IPS DF 6.9 (cell line): ENCODE measurements around the gene ZNF76.

ENCODE experiments used
- DNase-seq: peaks from one replicate; pipeline ENCODE4 v3.0.0-alpha.2; 2013; ENCODE audit warnings: low read depth, low spot score
- H3K27ac ChIP-seq: one replicate; pipeline ENCODE4 v1.5.1; 2013; ENCODE audit warnings: low read length, control low read depth
- H3K27me3 ChIP-seq: 2 replicates; pipeline ENCODE4 v1.6.1; 2013; ENCODE audit warnings: mild to moderate bottlenecking, low read length; ENCODE audit not compliant: control insufficient read depth, insufficient read depth
- H3K36me3 ChIP-seq: 2 replicates; pipeline ENCODE4 v1.6.1; 2013; ENCODE audit warnings: low read length; ENCODE audit not compliant: control insufficient read depth, insufficient read depth
- H3K4me1 ChIP-seq: 2 replicates; pipeline ENCODE4 v1.6.1; 2013; ENCODE audit warnings: low read length; ENCODE audit not compliant: control insufficient read depth, insufficient read depth
- H3K4me3 ChIP-seq: 2 replicates; pipeline ENCODE4 v1.5.1; 2013; ENCODE audit warnings: mild to moderate bottlenecking, low read length
- H3K9me3 ChIP-seq: 2 replicates; pipeline ENCODE4 v1.6.1; 2013; ENCODE audit warnings: low read length, inconsistent platforms; ENCODE audit not compliant: control insufficient read depth, insufficient read depth
- WGBS: extraction: QIAGEN DNeasy Blood & Tissue Kit; methylation state at CpG from one replicate; pipeline ENCODE4 v1.1.7; 2013; ENCODE audit warnings: mixed read lengths, missing lambda C conversion rate; ENCODE audit not compliant: insufficient read length, insufficient coverage; 5-methylcytosine and 5-hydroxymethylcytosine counted together

Gene ZNF76

DNA sequence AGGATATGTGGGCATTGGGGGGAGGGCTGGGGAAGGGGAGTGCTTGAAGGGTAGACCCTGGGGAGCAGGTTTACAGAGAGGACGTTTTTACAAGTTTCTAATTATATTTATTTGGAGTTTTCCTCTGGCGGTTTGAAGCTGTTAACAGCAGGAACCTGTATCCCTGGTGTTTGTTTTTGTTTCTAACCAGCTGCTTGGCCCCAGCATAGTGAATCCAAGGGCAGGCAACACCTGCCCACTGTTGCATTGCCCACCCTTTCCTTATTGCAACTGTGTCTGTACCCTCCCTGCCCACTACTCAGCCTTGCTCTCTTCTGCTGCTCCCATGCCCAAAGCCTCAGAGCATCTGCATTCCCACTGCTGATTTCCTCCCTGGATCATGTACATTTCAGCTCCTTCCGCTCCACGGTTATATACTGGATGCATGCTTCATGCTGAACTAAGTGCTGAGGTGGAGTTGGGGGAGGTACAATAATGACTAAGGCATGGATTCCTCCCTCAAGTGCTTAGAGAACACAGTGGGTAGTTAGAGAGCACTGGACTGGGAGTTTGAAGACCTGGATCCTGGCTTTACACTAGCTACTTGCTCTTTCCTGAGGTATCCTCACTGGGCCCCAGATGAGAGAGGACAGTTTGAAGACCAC is 39.7 kb upstream of the ZNF76 start:
- Histone ChIP-seq H3K36me3 (no peaks in the 10 kb centered on the region), H3K27me3 (peaks cover 27% of the 10 kb centered on the region; the same call in 1 of the 2 replicates), H3K4me3 (no peak overlapping the region), H3K4me1 (peaks cover 10% of the 10 kb centered on the region), H3K27ac (no peak overlapping the region), H3K9me3 (no peaks in the 10 kb centered on the region)
- DNase-seq = no peak
- no CpG with 5 or more reads among the region's 4 CpGs for WGBS

DNA sequence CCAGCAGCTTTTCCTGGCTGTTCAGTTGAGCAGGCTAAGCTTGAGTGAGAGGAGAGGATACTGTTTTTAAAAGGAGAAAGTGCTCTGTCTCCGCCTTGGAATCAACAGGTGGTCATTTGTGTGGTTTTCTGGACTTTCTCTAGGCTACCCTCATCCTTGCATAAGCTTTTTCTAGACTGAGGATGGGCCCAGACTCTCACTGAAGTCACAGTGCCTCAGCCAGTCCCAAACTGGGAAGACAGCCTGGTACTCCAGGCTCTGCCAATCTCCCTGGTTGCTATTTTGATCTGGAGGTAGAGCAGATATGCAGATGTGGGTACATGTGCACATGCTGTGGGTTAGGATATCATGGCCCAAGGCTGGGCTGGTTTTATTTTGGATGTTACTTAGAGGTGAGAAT is 38.8 kb upstream of the ZNF76 start:
- peaks cover 18% of the 10 kb centered on the region; the same call in 1 of the 2 replicates for H3K27me3 ChIP-seq
- H3K9me3 ChIP-seq = no peaks in the 10 kb centered on the region
- H3K27ac ChIP-seq = no peak overlapping the region
- WGBS = no CpG with 5 or more reads among the region's 1 CpG
- H3K4me3 ChIP-seq = no peak overlapping the region
- no peaks in the 10 kb centered on the region for H3K36me3 ChIP-seq
- no peak for DNase-seq
- H3K4me1 ChIP-seq = peaks cover 4% of the 10 kb centered on the region

DNA sequence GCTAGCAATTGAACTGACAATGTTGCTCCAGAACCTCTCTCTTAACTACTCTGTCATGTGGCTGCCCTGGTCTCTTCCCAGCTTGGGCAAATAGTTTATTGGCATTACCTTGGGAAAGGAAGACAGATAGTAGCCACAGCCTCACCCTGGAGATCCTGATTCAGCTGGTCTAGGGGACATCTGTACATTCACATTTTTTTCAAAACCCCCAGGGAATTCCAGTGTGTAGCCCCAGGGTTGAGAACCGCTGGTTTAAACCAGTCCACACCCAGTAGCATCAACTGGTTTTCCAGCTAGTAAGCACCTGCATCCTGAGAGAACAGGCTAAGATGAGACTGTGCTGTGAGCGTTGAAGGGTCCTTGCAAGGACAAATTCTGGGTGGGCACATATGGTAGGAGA is 36.1 kb upstream of the ZNF76 start:
- Histone ChIP-seq H3K4me3 (no peak overlapping the region), H3K27me3 (peaks cover 6% of the 10 kb centered on the region; the same call in 1 of the 2 replicates), H3K4me1 (no peaks in the 10 kb centered on the region; the same call in 1 of the 2 replicates)

DNA sequence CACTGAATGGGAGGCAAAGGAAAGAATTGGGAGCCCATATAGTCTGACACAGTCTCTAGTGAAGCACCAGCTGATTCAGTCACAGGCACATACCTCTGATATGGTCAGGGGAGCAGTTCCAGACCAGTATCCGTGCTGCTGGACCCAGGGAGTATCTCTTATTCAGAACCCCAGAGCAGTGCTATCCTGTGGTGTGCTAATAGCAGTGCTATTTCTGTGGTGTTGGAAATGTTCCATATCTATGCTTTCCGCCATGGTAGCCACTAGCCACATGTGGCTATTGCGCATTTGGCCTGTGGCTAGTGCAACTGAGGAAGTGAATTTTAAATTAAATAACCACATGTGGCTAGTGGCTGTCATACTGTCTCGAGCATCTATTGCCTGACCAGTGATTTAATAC is 34.8 kb upstream of the ZNF76 start:
- Histone ChIP-seq H3K36me3 (no peaks in the 10 kb centered on the region), H3K27ac (no peak overlapping the region), H3K4me1 (no peaks in the 10 kb centered on the region), H3K9me3 (no peaks in the 10 kb centered on the region), H3K27me3 (peaks cover 6% of the 10 kb centered on the region; the same call in 1 of the 2 replicates), H3K4me3 (no peak overlapping the region)
- DNase-seq = no peak
- WGBS = no CpG with 5 or more reads among the region's 4 CpGs

More for the DNA sequence above, 36.1 kb upstream of the ZNF76 start:
- DNase-seq = no peak
- no peaks in the 10 kb centered on the region for H3K9me3 ChIP-seq
- no peaks in the 10 kb centered on the region for H3K36me3 ChIP-seq
- no peak overlapping the region for H3K27ac ChIP-seq
- WGBS = no CpG with 5 or more reads among the region's 2 CpGs

DNA sequence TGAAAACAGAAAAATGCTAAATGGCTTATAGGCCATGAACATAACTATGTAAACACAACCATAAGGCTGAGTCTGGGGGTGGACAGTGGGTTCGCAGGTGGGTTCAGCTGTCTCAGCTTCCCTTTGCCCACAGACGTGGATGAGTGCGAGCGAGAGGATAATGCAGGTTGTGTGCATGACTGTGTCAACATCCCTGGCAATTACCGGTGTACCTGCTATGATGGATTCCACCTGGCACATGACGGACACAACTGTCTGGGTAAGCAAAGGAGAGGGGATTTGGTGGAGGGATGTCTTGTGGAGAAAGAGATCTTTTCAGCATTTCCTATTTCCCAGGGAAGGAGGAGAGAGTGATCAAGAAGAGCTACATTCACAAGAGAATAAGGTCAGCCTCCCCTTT is 31.1 kb upstream of the ZNF76 start:
- no peaks in the 10 kb centered on the region for H3K4me1 ChIP-seq
- DNase-seq = no peak
- H3K36me3 ChIP-seq = no peaks in the 10 kb centered on the region
- H3K27me3 ChIP-seq = no peaks in the 10 kb centered on the region
- no CpG with 5 or more reads among the region's 6 CpGs for WGBS
- H3K4me3 ChIP-seq = no peak overlapping the region
- no peak overlapping the region for H3K27ac ChIP-seq
- H3K9me3 ChIP-seq = no peaks in the 10 kb centered on the region

DNA sequence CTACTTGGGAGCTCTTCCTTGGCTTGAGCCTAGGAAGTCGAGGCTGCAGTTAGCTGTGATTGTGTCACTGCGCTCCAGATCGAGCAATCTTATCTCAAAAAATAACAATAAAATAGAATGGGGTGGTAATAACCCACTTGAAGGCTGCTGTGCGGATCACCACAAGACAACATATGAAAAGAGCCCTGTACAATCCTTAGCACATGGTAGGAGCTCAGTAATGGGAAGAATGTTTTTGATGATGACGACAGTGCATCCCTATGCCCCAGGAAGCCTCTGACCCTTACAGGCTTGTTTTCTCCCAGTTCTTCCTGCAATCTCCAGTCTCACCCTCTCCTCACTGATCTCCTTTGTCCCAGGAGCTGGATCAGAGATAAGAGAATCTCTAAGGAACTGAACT is 30.2 kb upstream of the ZNF76 start:
- H3K36me3 ChIP-seq = no peaks in the 10 kb centered on the region
- H3K9me3 ChIP-seq = no peaks in the 10 kb centered on the region
- H3K4me3 ChIP-seq = no peak overlapping the region
- no peak for DNase-seq
- no peaks in the 10 kb centered on the region for H3K4me1 ChIP-seq
- WGBS = no CpG with 5 or more reads among the region's 5 CpGs
- H3K27ac ChIP-seq = no peak overlapping the region
- H3K27me3 ChIP-seq = no peaks in the 10 kb centered on the region

DNA sequence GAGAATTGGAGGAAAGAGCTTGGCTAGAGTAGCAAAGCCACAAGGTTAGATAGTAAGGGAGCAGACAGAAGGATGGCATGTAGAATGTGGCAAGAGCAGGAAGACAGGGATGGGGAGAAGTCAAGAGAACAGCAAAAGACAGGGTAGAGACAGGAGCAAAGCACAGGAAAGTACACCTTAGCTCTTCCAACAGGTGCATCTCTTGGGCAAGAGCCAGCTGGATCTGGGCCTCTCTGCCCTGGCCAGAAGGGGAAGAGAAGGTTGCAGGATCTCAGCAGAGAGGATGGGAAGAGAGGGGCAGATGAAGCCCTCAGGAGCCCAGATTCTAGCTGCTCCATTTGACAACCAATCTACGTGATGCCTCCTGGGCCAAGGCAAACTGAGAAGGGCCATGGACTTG is 29.0 kb upstream of the ZNF76 start:
- Histone ChIP-seq H3K27ac (no peak overlapping the region), H3K9me3 (no peaks in the 10 kb centered on the region), H3K36me3 (no peaks in the 10 kb centered on the region), H3K4me3 (no peak overlapping the region; the same call in 1 of the 2 replicates), H3K27me3 (no peaks in the 10 kb centered on the region), H3K4me1 (no peaks in the 10 kb centered on the region)
- no CpG with 5 or more reads among the region's 1 CpG for WGBS
- no peak for DNase-seq

DNA sequence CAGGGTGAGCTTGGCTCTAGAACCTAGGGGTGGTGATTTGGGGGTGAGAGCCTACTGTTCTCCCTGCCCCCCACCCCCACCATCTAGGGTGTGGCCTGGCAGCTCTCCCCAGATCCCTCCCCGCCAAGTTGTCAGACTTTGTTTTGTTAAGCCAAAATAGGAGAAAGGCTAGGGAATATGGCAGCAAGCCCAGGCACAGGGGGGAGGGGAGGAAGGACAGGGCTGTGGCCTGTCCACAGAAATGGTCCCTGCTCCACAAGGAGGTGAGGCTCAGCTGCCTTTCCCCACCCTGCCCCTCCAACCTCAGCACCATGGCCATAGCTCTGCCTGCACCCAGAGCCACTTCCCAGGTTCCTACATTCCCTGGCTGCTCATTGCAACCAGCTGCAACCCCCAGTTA is 28.6 kb upstream of the ZNF76 start:
- H3K4me1 ChIP-seq = no peaks in the 10 kb centered on the region
- no peak for DNase-seq

DNA sequence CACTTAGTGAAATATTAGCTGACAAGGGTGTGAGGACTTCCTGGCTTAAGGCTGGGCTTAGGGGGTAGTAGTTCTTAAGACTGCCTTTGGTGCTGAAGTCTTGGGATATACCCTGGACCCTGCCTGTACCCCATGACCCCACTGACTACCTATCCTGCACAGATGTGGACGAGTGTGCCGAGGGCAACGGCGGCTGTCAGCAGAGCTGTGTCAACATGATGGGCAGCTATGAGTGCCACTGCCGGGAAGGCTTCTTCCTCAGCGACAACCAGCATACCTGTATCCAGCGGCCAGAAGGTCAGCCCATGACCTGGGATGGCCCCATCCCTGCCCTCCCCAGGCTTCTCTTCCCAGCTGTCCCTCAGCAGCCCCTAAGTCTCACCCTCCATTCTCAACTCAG is 28.0 kb upstream of the ZNF76 start:
- H3K4me3 ChIP-seq = no peak overlapping the region
- H3K9me3 ChIP-seq = no peaks in the 10 kb centered on the region
- H3K27ac ChIP-seq = no peak overlapping the region
- DNase-seq = no peak
- no peaks in the 10 kb centered on the region for H3K27me3 ChIP-seq
- H3K4me1 ChIP-seq = 0 out of 2 replicates have a peak, but pooled peaks cover 2% of the 10 kb centered on the region
- no CpG with 5 or more reads among the region's 7 CpGs for WGBS
- H3K36me3 ChIP-seq = no peaks in the 10 kb centered on the region

More for the DNA sequence above, 28.6 kb upstream of the ZNF76 start:
- H3K36me3 ChIP-seq = no peaks in the 10 kb centered on the region
- H3K27ac ChIP-seq = no peak overlapping the region
- H3K9me3 ChIP-seq = no peaks in the 10 kb centered on the region
- WGBS = no CpG with 5 or more reads among the region's 1 CpG
- H3K27me3 ChIP-seq = no peaks in the 10 kb centered on the region
- H3K4me3 ChIP-seq = no peak overlapping the region

DNA sequence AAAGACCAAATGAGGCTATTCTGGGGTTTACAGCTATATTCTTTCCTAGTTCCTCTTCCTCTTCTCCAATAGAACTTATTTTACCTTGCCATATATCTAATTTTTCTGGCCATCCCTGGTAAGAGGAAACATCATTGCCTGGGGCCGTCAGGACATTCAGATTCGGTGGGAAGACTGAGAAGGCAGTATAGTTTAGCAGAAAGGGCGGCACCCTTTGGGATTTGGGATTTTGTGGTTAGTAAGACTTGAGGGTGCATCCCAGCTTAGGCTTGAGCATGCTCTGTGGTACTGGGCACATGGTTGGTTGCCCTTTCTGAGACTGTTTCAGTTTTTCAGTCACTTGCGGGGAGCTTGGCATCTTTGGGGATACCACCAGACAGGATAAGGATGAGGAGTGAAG is 24.6 kb upstream of the ZNF76 start:
- Histone ChIP-seq H3K9me3 (no peaks in the 10 kb centered on the region), H3K4me3 (no peak overlapping the region), H3K27me3 (peaks cover 4% of the 10 kb centered on the region; the same call in 1 of the 2 replicates), H3K36me3 (no peaks in the 10 kb centered on the region), H3K27ac (no peak overlapping the region), H3K4me1 (peaks cover 9% of the 10 kb centered on the region; the same call in 1 of the 2 replicates)
- no CpG with 5 or more reads among the region's 4 CpGs for WGBS
- DNase-seq = no peak

DNA sequence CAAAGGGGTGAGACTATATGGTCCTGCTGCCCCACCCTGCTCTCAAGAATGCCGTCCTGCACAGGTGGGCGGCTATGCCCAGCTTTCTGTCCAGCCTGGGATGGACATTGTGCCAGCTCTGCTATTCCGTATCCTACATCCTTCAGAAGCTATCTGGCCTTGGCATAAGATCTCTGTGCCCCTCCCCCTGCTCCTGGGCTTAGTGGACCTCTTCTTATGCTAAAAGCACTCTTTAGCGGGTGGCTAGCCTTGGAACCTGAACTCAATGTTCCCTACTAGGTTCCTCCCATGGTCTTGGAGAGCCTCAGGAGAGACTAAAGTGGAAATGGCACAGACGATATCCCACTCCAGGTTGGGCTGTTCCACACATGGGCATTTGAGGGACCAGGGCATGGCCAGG is 23.3 kb upstream of the ZNF76 start:
- WGBS = no CpG with 5 or more reads among the region's 5 CpGs
- peaks cover 9% of the 10 kb centered on the region; the same call in 1 of the 2 replicates for H3K4me1 ChIP-seq
- no peak overlapping the region for H3K4me3 ChIP-seq
- no peak for DNase-seq
- no peaks in the 10 kb centered on the region for H3K36me3 ChIP-seq
- H3K27ac ChIP-seq = no peak overlapping the region
- H3K27me3 ChIP-seq = peaks cover 4% of the 10 kb centered on the region; the same call in 1 of the 2 replicates
- no peaks in the 10 kb centered on the region for H3K9me3 ChIP-seq
